NCI-H345 (cell line): ENCODE measurements around the gene COX6B1.
"Not testable (repeated sequence)": the region's sequence is repeated elsewhere in the genome, so short reads cannot be mapped to it uniquely, and the experiment has no call there.

Experiments
- DNase-seq: peaks from one replicate; lab custom pipeline; 2025; lab: John Stamatoyannopoulos, UW

The COX6B1 gene, protein sequence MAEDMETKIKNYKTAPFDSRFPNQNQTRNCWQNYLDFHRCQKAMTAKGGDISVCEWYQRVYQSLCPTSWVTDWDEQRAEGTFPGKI

DNA sequence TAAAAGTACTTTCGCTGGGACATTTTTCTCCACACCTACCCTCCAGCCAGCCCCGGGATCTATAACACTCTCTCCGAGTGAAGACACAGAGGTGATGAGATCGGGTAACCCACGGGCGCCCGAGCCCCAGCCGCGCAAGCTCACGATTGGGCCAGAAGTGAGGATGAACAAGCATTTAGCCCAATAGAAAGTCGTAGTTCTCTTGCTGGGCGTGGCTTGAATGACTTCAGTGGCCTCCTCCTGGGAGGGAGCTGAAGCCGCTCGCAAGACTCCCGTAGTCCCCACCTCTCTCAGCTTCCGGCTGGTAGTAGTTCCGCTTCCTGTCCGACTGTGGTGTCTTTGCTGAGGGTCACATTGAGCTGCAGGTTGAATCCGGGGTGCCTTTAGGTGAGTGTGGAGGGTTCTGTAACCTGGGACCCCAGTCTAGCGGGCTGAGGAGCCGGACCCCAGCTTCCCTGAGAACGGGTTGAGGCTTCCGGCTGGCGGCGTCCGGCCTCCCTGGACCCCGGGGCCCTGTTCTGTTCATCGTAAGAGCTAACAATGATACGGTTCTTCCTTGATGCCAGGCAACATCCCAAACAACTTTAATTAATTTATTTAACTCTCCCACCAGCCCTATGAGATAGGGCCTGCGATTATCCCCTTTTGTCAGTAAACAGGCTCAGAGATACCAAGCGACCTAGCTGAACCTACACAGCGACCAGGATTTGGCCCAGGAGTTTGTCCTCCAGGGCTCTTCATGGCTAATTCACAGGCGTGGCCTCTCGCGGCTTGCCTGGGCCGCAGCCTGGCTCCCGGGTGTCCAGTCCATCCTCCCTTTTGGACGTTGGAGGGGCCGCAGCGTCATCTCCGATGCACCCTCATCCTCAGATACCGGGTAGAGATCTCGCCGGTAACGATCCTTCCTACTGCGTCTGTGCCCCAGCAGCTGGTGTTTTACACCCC lies at the start of gene COX6B1:
Gene COX6B1, plus strand, starts transcription at position 307 of the 945 bp plus-strand sequence. CDS start 2,921 bp downstream, outside the sequence.
- DNase-seq = peak; percentile 100

DNA sequence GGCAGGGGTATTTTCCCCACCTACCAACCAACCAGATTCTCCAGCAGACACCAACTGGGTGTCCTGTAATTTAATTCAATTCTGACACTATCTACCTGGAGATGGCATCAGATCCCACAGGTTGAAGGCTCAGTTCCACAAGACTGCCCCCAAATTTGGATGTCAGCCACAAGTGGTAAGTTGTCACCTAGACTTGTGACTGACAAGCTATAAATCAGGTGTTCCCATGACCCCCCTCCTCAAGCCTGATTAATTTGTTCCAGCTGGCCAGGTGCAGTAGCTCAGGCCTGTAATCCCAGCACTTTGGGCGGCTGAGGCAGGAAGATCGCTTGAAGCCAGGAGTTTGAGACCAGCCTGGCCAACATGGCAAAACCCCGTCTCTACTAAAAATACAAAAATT lies 46.2 kb upstream of the COX6B1 start:
- DNase-seq = peak; percentile 25

DNA sequence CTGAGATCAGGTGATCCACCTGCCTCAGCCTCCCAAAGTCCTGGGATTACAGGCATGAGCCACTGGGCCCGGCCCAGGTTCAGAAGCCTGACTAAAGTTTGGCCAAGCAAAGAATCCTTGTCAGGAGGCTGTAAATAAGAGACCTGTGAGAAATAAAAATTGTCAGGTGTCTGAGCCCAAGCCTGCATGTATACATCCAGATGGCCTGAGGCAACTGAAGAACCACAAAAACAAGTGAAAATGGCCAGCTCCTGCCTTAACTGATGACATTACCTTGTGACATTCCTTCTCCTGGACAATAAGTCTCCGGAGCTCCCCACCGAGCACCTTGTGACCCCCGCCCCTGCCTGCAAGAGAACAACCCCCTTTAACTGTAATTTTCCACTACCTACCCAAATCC lies 43.7 kb upstream of the COX6B1 start:
- not testable (repeated sequence) for DNase-seq

DNA sequence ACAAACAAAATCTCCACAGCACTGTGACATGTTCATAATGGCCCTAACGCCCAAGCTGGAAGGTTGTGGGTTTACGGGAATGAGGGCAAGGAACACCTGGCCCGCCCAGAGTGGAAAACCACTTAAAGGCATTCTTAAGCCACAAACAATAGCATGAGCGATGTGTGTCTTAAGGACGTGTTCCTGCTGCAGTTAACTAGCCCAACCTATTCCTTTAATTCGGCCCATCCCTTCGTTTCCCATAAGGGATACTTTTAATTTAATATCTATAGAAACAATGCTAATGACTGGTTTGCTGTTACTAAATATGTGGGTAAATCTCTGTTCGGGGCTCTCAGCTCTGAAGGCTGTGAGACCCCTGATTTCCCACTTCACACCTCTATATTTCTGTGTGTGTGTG lies 41.0 kb upstream of the COX6B1 start:
- DNase-seq = not testable (repeated sequence)

DNA sequence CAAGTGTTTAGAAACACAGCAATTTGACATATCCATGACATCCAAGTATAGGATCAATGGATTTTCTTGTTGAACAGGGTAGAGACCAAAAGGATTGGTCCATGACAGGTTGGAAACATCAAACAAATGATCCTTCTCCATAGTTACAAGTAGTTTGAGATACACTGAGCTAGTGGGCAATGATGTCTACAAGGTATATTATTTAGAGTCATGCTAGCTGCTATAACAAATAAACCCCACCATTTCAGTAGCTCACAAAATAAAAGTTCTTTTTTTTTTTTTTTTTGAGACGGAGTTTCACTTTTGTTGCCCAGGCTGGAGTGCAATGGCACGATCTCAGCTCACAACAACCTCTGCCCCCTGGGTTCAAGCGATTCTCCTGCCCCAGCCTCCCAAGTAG lies 40.5 kb upstream of the COX6B1 start:
- DNase-seq = no peak

DNA sequence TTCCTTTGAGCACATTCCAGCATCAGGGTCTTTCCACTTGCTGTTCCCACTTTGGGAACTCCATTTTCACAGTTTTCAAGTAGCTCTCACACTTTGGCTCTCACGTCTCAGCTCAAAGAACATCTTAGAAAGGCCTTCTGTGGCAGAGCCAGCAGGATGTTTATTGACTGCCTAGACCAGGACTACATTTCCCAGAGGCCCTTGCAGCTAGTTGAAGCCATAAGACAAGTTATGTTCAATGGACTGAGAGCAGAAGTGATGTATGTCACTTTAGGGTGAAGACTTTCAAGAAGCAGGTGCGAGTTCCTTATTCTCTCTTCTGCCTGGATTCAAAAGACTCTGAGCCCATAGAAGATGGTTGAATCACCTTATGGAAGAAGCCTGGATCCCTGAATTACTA lies 39.9 kb upstream of the COX6B1 start:
- no peak for DNase-seq

DNA sequence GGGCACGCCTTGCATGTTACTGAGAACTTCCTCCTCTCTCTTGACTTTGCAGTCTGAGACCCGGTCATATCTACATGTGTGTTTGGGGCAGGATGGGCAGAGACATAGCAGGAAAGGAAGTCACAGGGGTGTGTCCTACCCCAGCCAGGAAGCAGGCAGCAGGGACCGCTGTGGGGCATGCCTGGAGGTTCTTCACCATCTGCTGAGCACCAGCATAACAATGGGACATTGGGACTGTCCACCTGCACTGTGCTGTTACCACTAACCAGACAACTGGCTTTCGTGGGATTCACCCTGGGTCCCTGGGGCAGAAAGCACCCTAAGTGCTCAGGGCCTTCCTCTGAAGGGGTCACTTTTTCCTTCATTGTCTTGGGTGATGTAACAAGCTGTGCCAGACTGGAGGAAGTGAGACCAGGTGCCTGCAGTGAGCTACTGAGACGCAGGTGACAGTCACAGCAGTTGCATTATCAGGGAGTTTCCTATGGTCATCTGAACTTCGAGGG lies 38.2 kb upstream of the COX6B1 start:
- no peak for DNase-seq

DNA sequence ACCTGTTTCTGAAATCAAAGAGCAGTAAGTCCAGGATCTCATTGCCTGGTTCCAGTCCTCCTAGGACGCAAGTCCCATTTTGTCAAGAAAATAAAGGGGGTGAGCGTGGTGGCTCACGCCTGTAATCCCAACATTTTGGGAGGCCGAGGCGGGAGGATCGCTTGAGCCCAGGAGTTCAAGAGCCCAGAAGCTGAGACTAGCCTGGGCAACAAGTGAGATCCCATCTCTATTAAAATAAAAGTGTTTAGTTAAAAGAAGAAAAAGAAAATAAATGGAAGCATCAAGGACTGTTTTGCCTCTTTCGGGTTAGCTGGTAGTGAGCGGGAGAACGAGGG lies 35.9 kb upstream of the COX6B1 start:
- no peak for DNase-seq

DNA sequence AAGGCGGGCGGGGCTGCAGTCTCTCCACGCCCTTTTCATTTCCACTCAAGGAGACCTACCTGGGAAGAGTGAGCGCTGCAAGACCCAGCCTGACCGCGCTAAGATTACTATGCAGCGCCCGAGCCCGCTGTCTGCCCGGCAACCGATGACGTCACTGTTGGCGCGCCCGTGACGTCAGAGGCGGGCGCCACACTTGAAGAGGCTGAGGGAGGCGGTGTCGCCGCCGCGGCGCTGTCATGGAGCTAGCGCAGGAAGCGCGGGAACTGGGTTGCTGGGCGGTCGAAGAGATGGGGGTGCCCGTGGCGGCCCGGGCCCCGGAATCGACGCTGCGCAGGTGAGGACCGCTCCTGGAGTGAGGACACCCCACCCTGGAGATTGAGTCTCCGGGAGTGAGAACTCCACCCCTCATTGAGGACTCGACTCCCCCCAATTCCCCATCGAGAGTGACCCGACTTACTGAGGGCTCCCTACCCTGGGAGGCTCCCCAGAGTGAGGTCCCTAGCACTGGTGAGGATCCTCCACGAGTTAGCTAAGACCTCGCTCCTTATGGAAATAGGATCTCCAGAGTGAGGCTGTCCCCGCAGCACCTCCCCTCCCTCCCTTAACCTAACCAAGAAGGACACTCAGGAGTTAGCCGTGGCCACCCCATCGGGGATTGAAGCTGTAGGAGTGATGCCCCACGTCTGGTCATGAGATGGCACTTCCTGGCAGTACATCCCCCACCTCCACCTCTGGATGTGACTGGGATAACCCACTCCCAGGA lies 35.4 kb upstream of the COX6B1 start, which contains the start of gene HAUS5:
Gene HAUS5, plus strand, starts transcription at position 177 of the 763 bp plus-strand sequence. Its CDS starts 60 bp downstream, at position 237.
- DNase-seq = peak; percentile 98

DNA sequence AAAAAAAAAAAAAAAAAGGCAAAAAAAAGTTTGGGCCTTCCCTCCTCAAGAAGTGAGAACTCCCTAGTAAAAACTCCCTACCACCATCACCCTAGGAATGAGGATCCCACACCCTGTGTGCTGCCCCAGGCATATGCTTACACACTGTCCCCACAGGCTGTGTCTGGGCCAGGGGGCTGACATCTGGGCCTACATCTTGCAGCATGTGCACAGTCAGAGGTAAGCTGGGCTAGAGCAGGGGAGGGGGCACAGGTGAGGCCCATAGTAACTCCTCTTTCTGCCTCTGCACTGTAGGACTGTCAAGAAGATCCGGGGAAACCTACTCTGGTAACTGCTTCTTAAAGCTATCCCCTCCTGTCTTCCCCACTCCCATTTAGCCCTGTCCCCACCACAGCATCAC lies 34.5 kb upstream of the COX6B1 start:
- no peak for DNase-seq

DNA sequence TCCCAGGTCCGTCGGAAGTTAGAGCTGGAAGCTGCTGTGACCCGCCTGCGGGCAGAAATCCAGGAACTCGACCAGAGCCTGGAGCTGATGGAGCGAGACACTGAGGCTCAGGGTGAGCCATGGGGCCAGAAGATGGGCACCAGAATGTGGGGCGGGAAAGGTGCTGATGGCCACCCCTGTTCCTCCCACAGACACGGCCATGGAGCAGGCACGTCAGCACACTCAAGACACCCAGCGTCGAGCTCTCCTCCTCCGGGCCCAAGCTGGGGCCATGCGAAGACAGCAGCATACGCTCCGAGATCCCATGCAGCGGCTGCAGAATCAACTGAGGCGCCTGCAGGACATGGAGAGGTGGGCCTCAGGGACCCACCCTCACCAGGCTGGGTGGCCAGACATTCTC lies 33.1 kb upstream of the COX6B1 start:
- DNase-seq = no peak

DNA sequence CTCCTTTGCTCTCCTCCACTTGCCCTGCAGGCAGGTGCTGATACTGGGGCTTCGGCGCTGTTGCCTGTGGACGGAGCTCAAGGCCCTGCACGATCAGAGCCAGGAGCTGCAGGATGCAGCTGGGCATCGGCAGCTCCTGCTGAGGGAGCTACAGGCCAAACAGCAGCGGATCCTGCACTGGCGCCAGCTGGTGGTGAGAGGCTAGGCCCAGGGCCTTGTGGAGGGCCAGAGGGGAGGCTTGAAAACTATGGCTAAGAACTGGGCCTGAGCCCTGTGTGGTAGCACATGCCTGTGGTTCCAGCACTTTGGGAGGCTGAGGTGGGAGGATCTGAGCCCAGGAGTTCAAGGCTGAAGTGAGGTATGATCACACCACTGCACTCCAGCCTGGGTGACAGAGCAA lies 29.3 kb upstream of the COX6B1 start:
- no peak for DNase-seq

DNA sequence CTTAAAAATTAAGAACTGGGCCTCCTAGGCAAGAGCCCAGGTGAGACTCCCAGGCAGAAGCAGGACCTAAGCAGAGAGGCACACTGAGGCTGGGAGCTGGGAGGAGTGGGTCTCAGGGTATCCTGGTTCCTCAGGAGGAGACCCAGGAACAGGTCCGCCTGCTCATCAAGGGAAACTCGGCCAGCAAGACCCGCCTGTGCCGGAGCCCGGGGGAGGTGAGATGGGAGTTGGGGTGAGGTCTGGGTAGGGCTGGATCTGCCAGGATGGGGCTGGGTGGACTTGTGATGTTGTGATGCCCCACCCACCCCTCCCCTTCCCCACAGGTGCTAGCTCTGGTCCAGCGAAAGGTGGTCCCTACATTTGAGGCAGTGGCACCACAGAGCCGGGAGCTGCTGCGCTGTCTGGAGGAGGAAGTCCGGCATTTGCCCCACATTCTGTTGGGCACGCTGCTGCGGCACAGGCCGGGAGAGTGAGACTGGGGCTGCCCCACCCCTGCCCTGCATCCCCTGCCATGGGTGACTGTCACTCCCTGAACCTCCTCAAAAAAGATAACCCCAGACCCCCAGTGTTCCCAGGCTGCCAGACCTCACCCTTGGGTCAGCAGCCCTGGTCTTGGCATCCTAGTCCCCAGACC lies 28.7 kb upstream of the COX6B1 start:
- DNase-seq = no peak

DNA sequence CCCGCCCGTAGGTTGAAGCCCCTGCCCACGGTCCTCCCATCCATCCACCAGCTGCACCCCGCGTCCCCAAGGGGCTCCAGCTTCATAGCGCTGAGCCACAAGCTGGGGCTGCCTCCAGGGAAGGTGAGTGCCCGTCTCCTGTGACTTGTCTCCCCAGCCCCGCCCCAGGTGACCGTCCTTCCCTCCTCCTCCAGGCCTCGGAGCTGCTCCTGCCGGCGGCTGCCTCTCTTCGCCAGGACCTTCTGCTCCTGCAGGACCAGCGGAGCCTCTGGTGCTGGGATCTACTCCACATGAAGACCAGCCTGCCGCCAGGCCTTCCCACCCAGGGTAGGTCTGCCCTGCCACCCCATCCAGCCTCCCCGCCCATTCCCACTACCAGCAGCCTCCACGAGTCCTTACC lies 28.1 kb upstream of the COX6B1 start:
- DNase-seq = no peak

DNA sequence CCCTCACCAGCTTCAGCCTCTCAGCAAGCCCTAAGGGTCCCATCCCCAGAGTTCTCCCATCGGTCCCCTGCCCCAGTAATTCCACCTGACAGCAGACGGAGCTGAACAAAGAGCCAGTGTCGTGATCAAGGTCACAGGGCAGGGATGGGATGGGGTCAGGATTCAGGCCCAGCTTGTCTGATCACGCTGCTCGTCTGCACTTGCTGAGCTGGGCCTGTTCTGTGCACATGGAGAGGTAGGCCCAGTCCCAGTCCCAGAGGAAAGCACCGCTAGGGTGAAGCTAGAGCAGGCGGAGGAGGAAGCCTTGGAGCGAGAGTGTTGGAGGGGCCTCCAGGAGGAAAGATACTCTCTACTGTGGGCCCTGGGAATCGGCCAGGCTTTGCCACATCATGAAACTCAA lies 26.4 kb upstream of the COX6B1 start:
- no peak for DNase-seq

DNA sequence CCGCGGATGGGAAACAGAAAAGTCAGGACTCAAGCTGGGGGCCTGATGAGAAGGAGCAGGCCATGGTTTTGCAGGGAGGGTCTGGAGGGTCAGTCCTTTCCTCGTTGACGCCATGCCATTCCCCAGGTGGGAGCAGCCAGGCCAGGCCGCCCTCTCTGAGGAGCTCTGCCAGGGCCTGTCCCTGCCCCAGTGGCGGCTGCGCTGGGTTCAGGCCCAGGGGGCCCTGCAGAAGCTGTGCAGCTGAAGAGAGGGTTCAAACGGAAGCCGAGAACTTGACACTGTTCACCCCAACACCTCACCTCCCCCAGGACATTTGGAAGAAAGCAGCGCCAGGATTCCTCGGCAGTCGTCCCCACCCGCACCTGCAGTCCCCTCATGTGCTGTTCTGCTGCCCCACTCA lies 25.4 kb upstream of the COX6B1 start:
- DNase-seq = no peak

DNA sequence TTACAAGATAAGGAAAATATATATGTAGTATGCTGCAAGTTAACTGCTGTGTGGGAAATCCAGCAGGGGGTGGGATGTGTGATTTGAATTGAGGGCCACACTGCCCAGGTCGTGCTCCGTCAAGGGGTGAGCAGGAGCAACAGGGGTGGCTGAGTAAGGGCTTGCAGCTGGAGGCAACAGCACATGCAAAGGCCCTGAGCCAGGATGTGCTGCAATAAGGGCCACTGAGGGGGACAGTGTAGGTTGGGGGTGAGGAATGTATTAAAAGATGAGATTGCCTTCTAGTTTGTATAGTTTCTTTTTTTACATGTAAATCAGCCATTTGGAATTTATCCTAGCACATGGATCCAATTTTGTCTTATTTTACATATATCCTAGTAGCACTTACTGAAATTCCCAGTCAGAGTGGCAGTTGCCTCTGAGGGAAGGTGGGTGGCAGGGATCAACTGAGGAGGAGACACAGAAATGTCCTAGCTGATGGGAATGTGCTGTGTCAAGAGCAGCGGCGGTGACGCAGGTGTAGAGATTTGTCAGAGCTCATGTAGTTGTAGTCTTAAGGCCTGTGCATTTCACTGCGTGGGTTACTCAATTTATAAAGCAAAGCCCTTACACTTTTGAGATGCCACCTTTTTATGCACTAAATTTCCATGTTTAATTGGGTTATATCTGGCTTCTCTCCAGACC lies 24.7 kb upstream of the COX6B1 start:
- DNase-seq = no peak

DNA sequence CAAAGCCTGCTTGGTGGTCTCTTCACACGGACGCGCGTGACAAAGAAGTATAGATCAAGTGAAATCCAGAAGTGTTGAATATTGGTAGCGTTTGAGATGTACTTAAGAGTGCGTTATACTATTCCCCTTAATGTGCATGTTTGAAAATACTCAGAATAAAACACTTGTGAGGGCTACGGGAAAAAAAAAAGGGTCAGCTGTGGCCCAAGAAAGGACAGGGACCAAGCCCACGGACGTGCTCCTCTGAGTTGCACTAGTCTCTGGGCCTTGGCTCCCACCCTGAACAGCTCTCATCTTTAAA lies 19.9 kb upstream of the COX6B1 start:
- DNase-seq = no peak

DNA sequence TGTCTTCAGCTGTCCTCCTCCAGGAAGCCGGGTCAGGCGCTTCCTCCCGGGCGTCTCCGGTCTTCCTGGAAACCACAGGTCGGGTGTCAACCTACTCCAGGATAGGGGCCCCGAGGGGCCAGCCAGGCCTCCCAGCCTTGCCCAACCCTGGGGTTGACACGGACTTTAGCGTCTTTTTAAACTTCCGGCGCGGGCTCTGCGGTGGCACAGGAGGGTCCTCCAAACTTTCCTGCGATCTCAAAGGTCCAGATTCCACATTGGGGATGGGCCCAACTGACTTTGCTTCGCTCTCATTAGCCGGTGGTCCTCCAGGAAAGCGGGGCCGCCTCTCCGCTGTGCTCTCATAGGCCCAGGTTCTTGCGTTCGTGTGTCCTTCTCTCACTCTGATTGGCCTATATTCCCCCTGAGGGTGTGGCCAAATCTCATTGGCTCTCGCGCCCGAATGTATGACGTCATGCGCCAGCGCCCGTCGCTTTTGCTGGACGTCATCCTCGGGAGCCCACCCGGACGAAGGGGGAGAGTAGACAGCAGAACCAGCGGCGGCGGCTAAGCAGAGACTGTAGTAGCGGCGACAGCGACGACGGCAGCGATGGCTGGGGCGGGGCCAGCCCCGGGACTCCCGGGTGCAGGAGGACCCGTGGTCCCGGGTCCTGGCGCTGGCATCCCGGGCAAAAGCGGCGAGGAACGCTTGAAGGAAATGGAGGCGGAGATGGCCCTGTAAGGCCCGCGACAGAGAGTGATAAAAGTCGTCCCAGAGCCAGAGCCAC lies 19.4 kb upstream of the COX6B1 start, which contains the start of gene RBM42:
Gene RBM42, plus strand, starts transcription at position 472 of the 767 bp plus-strand sequence. Its CDS starts 118 bp downstream, at position 590.
- peak; percentile 100 for DNase-seq

DNA sequence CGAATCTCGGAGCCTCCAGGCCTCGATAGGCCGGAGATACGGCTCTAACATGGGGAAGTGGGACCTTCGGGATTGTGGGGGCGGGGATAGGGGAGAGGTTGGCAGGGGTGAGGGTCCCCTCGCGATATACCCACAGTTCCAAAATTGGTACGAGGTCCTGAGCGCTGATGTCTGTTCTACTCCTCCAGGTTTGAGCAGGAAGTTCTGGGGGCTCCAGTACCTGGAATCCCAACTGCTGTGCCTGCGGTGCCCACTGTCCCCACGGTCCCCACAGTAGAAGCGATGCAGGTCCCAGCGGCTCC lies 18.8 kb upstream of the COX6B1 start:
- no peak for DNase-seq
